PC-3 (cell line): ENCODE data around the gene BEGAIN. TPM values are rescaled to one million over a fixed set of nuclear protein-coding genes. Genes with fewer than 3 reads are reported as not detected.

Source experiments
- ATAC-seq: fragments of 200-7000 bp; cut with Tn5 transposase; 2 replicates; pipeline ENCODE4 v1.9.1; 2020; ENCODE audit warnings: mild to moderate bottlenecking, moderate library complexity
- BruUV-seq: library from RNA; stranded (reverse); fragments of 400-500 nt; replicated peaks from 2 replicates; lab custom pipeline; 2021; lab: Mats Ljungman, UMichigan
- CTCF ChIA-PET: fragments of 300-600 bp; sonication (Branson Sonifier 250); formaldehyde crosslinking; loops from one replicate; lab custom pipeline; 2022; ENCODE audit warnings: antibody characterized with exemption; lab: Charles Lee
- POLR2A ChIA-PET: fragments of 300-600 bp; sonication (Branson Sonifier 250); formaldehyde crosslinking; loops from one replicate; lab custom pipeline; 2022; ENCODE audit warnings: antibody characterized with exemption; ENCODE audit not compliant: unreplicated experiment; lab: Charles Lee
- DNase-seq: peaks from one replicate; pipeline ENCODE4 v3.0.0-alpha.2; 2015
- H2AFZ ChIP-seq: fragments of 300-600 bp; sonication (generic); 2 replicates; pipeline ENCODE4 v1.6.0; 2016; ENCODE audit warnings: antibody characterized with exemption, low read length
- H3F3A ChIP-seq: fragments of 300-600 bp; sonication (generic); one replicate; pipeline ENCODE4 v1.6.0; 2017; ENCODE audit warnings: antibody characterized with exemption, low read length, control low read depth, mild to moderate bottlenecking; ENCODE audit not compliant: unreplicated experiment
- H3K27ac ChIP-seq: fragments of 300-600 bp; sonication (generic); 2 replicates; pipeline ENCODE4 v1.5.1; 2016; ENCODE audit warnings: mild to moderate bottlenecking, low read length
- H3K27me3 ChIP-seq: fragments of 300-600 bp; sonication (generic); 2 replicates; pipeline ENCODE4 v1.6.1; 2016; ENCODE audit warnings: low read length, mixed read lengths
- H3K36me3 ChIP-seq: fragments of 300-600 bp; sonication (generic); 2 replicates; pipeline ENCODE4 v1.6.1; 2016; ENCODE audit warnings: low read depth, mixed run types, low read length, mixed read lengths
- H3K4me1 ChIP-seq: fragments of 300-600 bp; sonication (generic); 2 replicates; pipeline ENCODE4 v1.5.1; 2016; ENCODE audit warnings: low read length; ENCODE audit not compliant: insufficient read depth
- H3K4me2 ChIP-seq: fragments of 300-600 bp; sonication (generic); 2 replicates; pipeline ENCODE4 v1.6.0; 2016; ENCODE audit warnings: low read length
- H3K4me3 ChIP-seq: fragments of 300-600 bp; sonication (generic); 2 replicates; pipeline ENCODE4 v1.5.1; 2016; ENCODE audit warnings: mild to moderate bottlenecking, low read length, mixed read lengths
- H3K79me2 ChIP-seq: fragments of 300-600 bp; sonication (generic); 2 replicates; pipeline ENCODE4 v1.6.1; 2017; ENCODE audit warnings: low read length, mixed read lengths
- H3K9ac ChIP-seq: fragments of 300-600 bp; sonication (generic); 2 replicates; pipeline ENCODE4 v1.6.0; 2016; ENCODE audit warnings: mild to moderate bottlenecking, low read length
- H3K9me2 ChIP-seq: fragments of 300-600 bp; sonication (generic); replicated peaks from 2 replicates; pipeline ENCODE4 v1.6.1; 2016; ENCODE audit warnings: mixed run types, low read length, mixed read lengths
- H3K9me3 ChIP-seq: fragments of 300-600 bp; sonication (generic); 2 replicates; pipeline ENCODE4 v1.6.1; 2016; ENCODE audit warnings: low read length, mixed read lengths
- H4K20me1 ChIP-seq: fragments of 300-600 bp; sonication (generic); 2 replicates; pipeline ENCODE4 v1.6.1; 2016; ENCODE audit warnings: low read length, mixed read lengths
- EZH2 ChIP-seq: fragments of 300-600 bp; sonication (generic); IDR thresholded peaks from one replicate; pipeline ENCODE4 v1.6.1; 2017; ENCODE audit warnings: antibody characterized with exemption, mild to moderate bottlenecking, low read length; ENCODE audit not compliant: unreplicated experiment
- EZH2phosphoT487 ChIP-seq: fragments of 300-600 bp; sonication (generic); IDR thresholded peaks from 2 replicates; pipeline ENCODE4 v1.6.1; 2018; ENCODE audit warnings: mild to moderate bottlenecking, antibody characterized with exemption, low read length, borderline replicate concordance
- intact Hi-C: fragments of 100-400 bp; cut with micrococcal nuclease; formaldehyde crosslinking; loops from 2 replicates; pipeline ENCODE4 v1.9.0; 2023
- total RNA-seq: library from RNA; depleted of rRNA; stranded (reverse); fragments of >200 nt; gene quantifications from 2 replicates; pipeline ENCODE4 v1.2.3, GENCODE V29; 2014
- TF ChIP-seq, protein P1 (sequence below): fragments of 300-600 bp; sonication (generic); conservative IDR thresholded peaks from 2 replicates; pipeline ENCODE4 v1.5.1; 2017; ENCODE audit warnings: antibody characterized with exemption, low read depth, mild to moderate bottlenecking, low read length

BEGAIN gene
- total RNA-seq, 1 experiment from 2014 or later: 3.8 TPM

GRCh38 chr14:100554696-100555320 lies 32.4 kb downstream of the BEGAIN start:
- H3K9me2 ChIP-seq: no peaks in the 10 kb centered on the region
- no peak overlapping the region for H3K4me2 ChIP-seq
- DNase-seq: no peak
- H3K79me2 ChIP-seq: no peaks in the 10 kb centered on the region
- no peak overlapping the region for H2AFZ ChIP-seq
- TF ChIP-seq EZH2 (no peak), EZH2phosphoT487 (no peak)
- TF ChIP-seq, protein P1, sequence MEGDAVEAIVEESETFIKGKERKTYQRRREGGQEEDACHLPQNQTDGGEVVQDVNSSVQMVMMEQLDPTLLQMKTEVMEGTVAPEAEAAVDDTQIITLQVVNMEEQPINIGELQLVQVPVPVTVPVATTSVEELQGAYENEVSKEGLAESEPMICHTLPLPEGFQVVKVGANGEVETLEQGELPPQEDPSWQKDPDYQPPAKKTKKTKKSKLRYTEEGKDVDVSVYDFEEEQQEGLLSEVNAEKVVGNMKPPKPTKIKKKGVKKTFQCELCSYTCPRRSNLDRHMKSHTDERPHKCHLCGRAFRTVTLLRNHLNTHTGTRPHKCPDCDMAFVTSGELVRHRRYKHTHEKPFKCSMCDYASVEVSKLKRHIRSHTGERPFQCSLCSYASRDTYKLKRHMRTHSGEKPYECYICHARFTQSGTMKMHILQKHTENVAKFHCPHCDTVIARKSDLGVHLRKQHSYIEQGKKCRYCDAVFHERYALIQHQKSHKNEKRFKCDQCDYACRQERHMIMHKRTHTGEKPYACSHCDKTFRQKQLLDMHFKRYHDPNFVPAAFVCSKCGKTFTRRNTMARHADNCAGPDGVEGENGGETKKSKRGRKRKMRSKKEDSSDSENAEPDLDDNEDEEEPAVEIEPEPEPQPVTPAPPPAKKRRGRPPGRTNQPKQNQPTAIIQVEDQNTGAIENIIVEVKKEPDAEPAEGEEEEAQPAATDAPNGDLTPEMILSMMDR: no peak
- H3F3A ChIP-seq: no peaks in the 10 kb centered on the region
- H3K9me3 ChIP-seq: no peaks in the 10 kb centered on the region
- ChIA-PET CTCF (no interaction called here), POLR2A (no interaction called here)
- no TSS peak for BruUV-seq
- H3K4me3 ChIP-seq: no peak overlapping the region
- no peaks in the 10 kb centered on the region for H3K27me3 ChIP-seq
- ATAC-seq: no peak
- H3K36me3 ChIP-seq: no peaks in the 10 kb centered on the region
- H3K27ac ChIP-seq: no peak overlapping the region
- no peaks in the 10 kb centered on the region for H3K4me1 ChIP-seq
- intact Hi-C loops: no loop called here
- H3K9ac ChIP-seq: no peak overlapping the region
- no peaks in the 10 kb centered on the region for H4K20me1 ChIP-seq

DNA sequence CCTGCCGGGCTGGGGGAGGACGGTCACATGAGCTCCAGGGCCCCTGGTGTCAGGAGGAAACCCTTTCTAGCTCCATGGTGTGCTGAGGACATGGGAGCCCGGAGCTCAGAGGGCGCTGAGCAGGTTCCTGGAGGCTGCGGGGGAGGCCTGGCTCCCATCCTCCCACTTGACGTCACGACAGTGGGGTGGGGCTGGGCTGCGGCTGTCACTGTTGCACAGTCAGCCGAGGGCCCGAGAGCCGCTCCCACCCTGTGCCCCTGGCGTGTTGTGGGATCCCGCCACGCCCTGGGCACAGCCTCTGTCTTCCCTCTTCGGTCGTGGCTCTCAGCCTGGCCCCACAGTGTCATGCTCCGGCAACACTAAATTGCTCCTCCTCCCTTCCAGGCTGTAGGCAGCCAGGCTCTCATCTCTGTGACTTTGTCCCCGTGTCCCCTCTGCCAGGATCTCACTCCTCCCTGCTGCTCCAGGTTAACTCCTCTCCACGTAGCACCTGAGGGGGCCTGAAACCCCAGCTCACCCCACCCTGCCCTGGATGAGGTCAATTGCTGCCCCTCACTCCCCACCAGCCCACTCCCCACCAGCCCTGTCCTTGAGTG lies 33.0 kb downstream of the BEGAIN start:
- H3K36me3 ChIP-seq: no peaks in the 10 kb centered on the region
- ChIA-PET CTCF (no interaction called here), POLR2A (no interaction called here)
- no peak overlapping the region for H3K4me2 ChIP-seq
- TF ChIP-seq EZH2phosphoT487 (no peak), EZH2 (no peak)
- TF ChIP-seq, protein P1: no peak
- H3K9me2 ChIP-seq: no peaks in the 10 kb centered on the region
- DNase-seq: no peak
- no peak overlapping the region for H2AFZ ChIP-seq
- no peaks in the 10 kb centered on the region for H3K27me3 ChIP-seq
- H3F3A ChIP-seq: no peaks in the 10 kb centered on the region
- no peaks in the 10 kb centered on the region for H4K20me1 ChIP-seq
- intact Hi-C loops: no loop called here
- no peak overlapping the region for H3K27ac ChIP-seq
- H3K9me3 ChIP-seq: no peaks in the 10 kb centered on the region
- no peaks in the 10 kb centered on the region for H3K79me2 ChIP-seq
- H3K4me3 ChIP-seq: no peak overlapping the region
- no peak; the same call in 1 of the 2 replicates for ATAC-seq
- H3K4me1 ChIP-seq: no peaks in the 10 kb centered on the region
- BruUV-seq: no TSS peak
- H3K9ac ChIP-seq: peak overlapping the region; percentile 38; the same call in 1 of the 2 replicates

GRCh38 chr14:100553471-100553870 lies 33.7 kb downstream of the BEGAIN start:
- no peak overlapping the region for H3K27ac ChIP-seq
- H3K4me1 ChIP-seq: peaks cover under 1% of the 10 kb centered on the region; the same call in 1 of the 2 replicates
- H3K36me3 ChIP-seq: no peaks in the 10 kb centered on the region
- BruUV-seq: no TSS peak
- H3K79me2 ChIP-seq: no peaks in the 10 kb centered on the region
- no peaks in the 10 kb centered on the region for H4K20me1 ChIP-seq
- ATAC-seq: no peak
- H2AFZ ChIP-seq: no peak overlapping the region
- ChIA-PET CTCF (no interaction called here), POLR2A (no interaction called here)
- TF ChIP-seq EZH2phosphoT487 (no peak), EZH2 (no peak)
- TF ChIP-seq, protein P1: no peak
- peak overlapping the region; percentile 38; the same call in 1 of the 2 replicates for H3K9ac ChIP-seq
- no peaks in the 10 kb centered on the region for H3K27me3 ChIP-seq
- H3K9me3 ChIP-seq: no peaks in the 10 kb centered on the region
- DNase-seq: no peak
- H3F3A ChIP-seq: no peaks in the 10 kb centered on the region
- no peaks in the 10 kb centered on the region for H3K9me2 ChIP-seq
- H3K4me3 ChIP-seq: no peak overlapping the region
- H3K4me2 ChIP-seq: no peak overlapping the region
- intact Hi-C loops: no loop called here
